H1 (cell line): Measurements from ENCODE around the gene ASPG. TPM values are rescaled to one million over a fixed set of nuclear protein-coding genes. Genes with fewer than 3 reads are reported as not detected.

ENCODE experiments used
- CTCF ChIA-PET: fragments of 300-600 bp; sonication (Branson Sonifier 250); formaldehyde crosslinking; loops from one replicate; lab custom pipeline; 2021; ENCODE audit not compliant: partially characterized antibody; lab: Charles Lee
- POLR2A ChIA-PET: fragments of 300-600 bp; sonication (Branson Sonifier 250); formaldehyde crosslinking; loops from one replicate; lab custom pipeline; 2021; ENCODE audit warnings: inconsistent platforms; ENCODE audit not compliant: partially characterized antibody; lab: Charles Lee
- DNase-seq, 2 experiments: peaks; one replicate each; pipeline versions ENCODE4 v3.0.0 to v3.0.0-alpha.2; 2010 to 2022; ENCODE audit warnings: low spot score in 2 of 2, low read depth in 1 of 2, mixed read lengths in 1 of 2
- FAIRE-seq: peaks from 2 replicates; lab custom pipeline; 2011; peaks lifted over from hg19 to GRCh38; lab: Jason Lieb, UNC
- H2AFZ ChIP-seq: 2 replicates; pipeline ENCODE4 v1.8.1; 2012; ENCODE audit warnings: low read length, inconsistent platforms
- H2AK5ac ChIP-seq: 2 replicates; pipeline ENCODE4 v1.6.1; 2013; ENCODE audit warnings: low read depth, low read length
- H2BK120ac ChIP-seq: replicated peaks from 2 replicates; pipeline ENCODE3; 2013; ENCODE audit warnings: low read depth, low read length, inconsistent platforms
- H2BK12ac ChIP-seq: 2 replicates; pipeline ENCODE4 v1.6.1; 2013; ENCODE audit warnings: low read depth, low read length
- H2BK15ac ChIP-seq: 2 replicates; pipeline ENCODE4 v1.6.1; 2013; ENCODE audit warnings: low read length
- H2BK20ac ChIP-seq: 2 replicates; pipeline ENCODE4 v1.6.1; 2013; ENCODE audit warnings: low read length
- H2BK5ac ChIP-seq: 2 replicates; pipeline ENCODE4 v1.6.1; 2013; ENCODE audit warnings: low read depth, low read length
- H3K14ac ChIP-seq: 2 replicates; pipeline ENCODE4 v1.6.1; 2013; ENCODE audit warnings: inconsistent platforms; ENCODE audit not compliant: insufficient read length
- H3K18ac ChIP-seq: 2 replicates; pipeline ENCODE4 v1.6.1; 2013; ENCODE audit warnings: low read length; ENCODE audit errors: extremely low read depth
- H3K23ac ChIP-seq: 2 replicates; pipeline ENCODE4 v1.6.1; 2013; ENCODE audit warnings: inconsistent platforms; ENCODE audit not compliant: insufficient read length
- H3K23me2 ChIP-seq: 2 replicates; pipeline ENCODE4 v1.6.1; 2013; ENCODE audit warnings: low read depth, low read length
- H3K27ac ChIP-seq: 2 replicates; pipeline ENCODE4 v1.6.1; 2011; ENCODE audit warnings: low read depth, low read length, inconsistent platforms
- H3K27me3 ChIP-seq, 4 experiments: replicated peaks in 1 of 4; 1 replicate in 1 of 4; 2 replicates in 3 of 4; pipeline versions ENCODE4 v1.6.1 to v1.8.1; 2011 to 2013; ENCODE audit warnings: low read length in 3 of 4, mild to moderate bottlenecking in 3 of 4, inconsistent platforms in 2 of 4, mixed read lengths in 2 of 4, moderate library complexity in 1 of 4; ENCODE audit not compliant: control insufficient read depth in 3 of 4, insufficient read depth in 3 of 4; ENCODE audit errors: extremely low read depth in 1 of 4
- H3K36me3 ChIP-seq, 4 experiments: 2 replicates each; pipeline versions ENCODE4 v1.6.1 to v1.8.1; 2011 to 2013; ENCODE audit warnings: mild to moderate bottlenecking in 4 of 4, low read length in 3 of 4, moderate library complexity in 2 of 4, control low read depth in 1 of 4, inconsistent platforms in 1 of 4; ENCODE audit not compliant: insufficient read depth in 4 of 4, control insufficient read depth in 2 of 4
- H3K4ac ChIP-seq: replicated peaks from 2 replicates; pipeline ENCODE3; 2013; ENCODE audit warnings: low read length, low read depth, mixed read lengths, inconsistent platforms; ENCODE audit not compliant: insufficient read length
- H3K4me1 ChIP-seq, 4 experiments: replicated peaks in 1 of 4; 1 replicate in 1 of 4; 2 replicates in 3 of 4; pipeline versions ENCODE4 v1.6.1 to v1.8.1; 2011 to 2013; ENCODE audit warnings: low read length in 3 of 4, inconsistent platforms in 2 of 4, mixed read lengths in 1 of 4; ENCODE audit not compliant: insufficient read depth in 4 of 4, control insufficient read depth in 3 of 4
- H3K4me2 ChIP-seq, 2 experiments: 2 replicates each; pipeline versions ENCODE4 v1.6.1 to v1.8.1; 2011 to 2013; ENCODE audit warnings: low read depth in 2 of 2, low read length in 2 of 2, control low read depth in 1 of 2, inconsistent platforms in 1 of 2, mild to moderate bottlenecking in 1 of 2; ENCODE audit not compliant: insufficient read depth in 1 of 2
- H3K4me3 ChIP-seq, 4 experiments: fragments of 200-600, 300-600 bp in 1 of 4; sonication (generic), shearing (Covaris generic), sonication (Bioruptor Twin) in 1 of 4; 2 replicates each; pipeline versions ENCODE4 v1.5.1 to v1.8.1; 2011 to 2016; ENCODE audit warnings: low read length in 4 of 4, low read depth in 3 of 4, control low read depth in 2 of 4, inconsistent platforms in 2 of 4, mild to moderate bottlenecking in 2 of 4, mixed read lengths in 1 of 4, moderate library complexity in 1 of 4; ENCODE audit not compliant: insufficient read depth in 2 of 4; ENCODE audit errors: extremely low read depth in 1 of 4
- H3K56ac ChIP-seq: replicated peaks from 2 replicates; pipeline ENCODE3; 2013; ENCODE audit warnings: low read depth, mild to moderate bottlenecking, mixed read lengths, low read length, inconsistent platforms; ENCODE audit not compliant: insufficient read length
- H3K79me1 ChIP-seq: 2 replicates; pipeline ENCODE4 v1.6.1; 2013; ENCODE audit warnings: low read depth, low read length, control low read depth
- H3K79me2 ChIP-seq, 2 experiments: 2 replicates each; pipeline versions ENCODE4 v1.6.1 to v1.8.1; 2012 to 2013; ENCODE audit warnings: low read length in 2 of 2, mild to moderate bottlenecking in 2 of 2, inconsistent platforms in 1 of 2; ENCODE audit not compliant: insufficient read depth in 2 of 2, control insufficient read depth in 1 of 2
- H3K9ac ChIP-seq, 4 experiments: replicated peaks in 1 of 4; 1 replicate in 1 of 4; 2 replicates in 3 of 4; pipeline versions ENCODE4 v1.6.1 to v1.8.1; 2011 to 2013; ENCODE audit warnings: low read depth in 3 of 4, low read length in 3 of 4, control low read depth in 2 of 4, mild to moderate bottlenecking in 2 of 4, moderate library complexity in 2 of 4, inconsistent platforms in 1 of 4; ENCODE audit errors: extremely low read depth in 1 of 4
- H3K9me3 ChIP-seq, 2 experiments: 2 replicates each; pipeline versions ENCODE4 v1.6.1 to v1.8.1; 2012 to 2013; ENCODE audit warnings: mild to moderate bottlenecking in 2 of 2, moderate library complexity in 2 of 2, control low read depth in 1 of 2, inconsistent platforms in 1 of 2, low read depth in 1 of 2, low read length in 1 of 2, mixed read lengths in 1 of 2; ENCODE audit not compliant: insufficient read depth in 2 of 2
- H4K20me1 ChIP-seq, 2 experiments: replicated peaks in 1 of 2; 2 replicates each; pipeline versions ENCODE3 to v1.8.1; 2011 to 2013; ENCODE audit warnings: inconsistent platforms in 2 of 2, low read length in 2 of 2, mild to moderate bottlenecking in 1 of 2; ENCODE audit not compliant: insufficient read depth in 2 of 2, control insufficient read depth in 1 of 2
- H4K5ac ChIP-seq: 2 replicates; pipeline ENCODE4 v1.6.1; 2013; ENCODE audit warnings: low read length, low read depth, mixed read lengths, inconsistent platforms; ENCODE audit not compliant: insufficient read length
- H4K8ac ChIP-seq: 2 replicates; pipeline ENCODE4 v1.8.0; 2013; ENCODE audit warnings: mild to moderate bottlenecking, moderate library complexity, low read length, inconsistent platforms; ENCODE audit not compliant: insufficient read depth; ENCODE audit errors: extremely low read depth
- H4K91ac ChIP-seq: replicated peaks from 2 replicates; pipeline ENCODE3; 2013; ENCODE audit warnings: low read length, mixed read lengths, inconsistent platforms; ENCODE audit not compliant: insufficient read length
- HDAC2 ChIP-seq, 2 experiments: fragments of 300-600 bp in 1 of 2; sonication (generic) in 1 of 2; IDR thresholded peaks; 2 replicates each; pipeline ENCODE4 v1.6.1; 2011 to 2012; ENCODE audit warnings: low read depth in 2 of 2, low read length in 2 of 2, mild to moderate bottlenecking in 2 of 2, moderate library complexity in 2 of 2, borderline replicate concordance in 1 of 2, inconsistent platforms in 1 of 2
- POLR2A ChIP-seq, 2 experiments: IDR thresholded peaks; 1 replicate in 1 of 2; 2 replicates in 1 of 2; pipeline ENCODE4 v1.6.1; 2011; ENCODE audit warnings: low read depth in 2 of 2, low read length in 2 of 2, mild to moderate bottlenecking in 2 of 2; ENCODE audit errors: control extremely low read depth in 1 of 2
- WGBS, 2 experiments: shearing (Covaris generic) in 1 of 2; methylation state at CpG; one replicate each; pipeline versions ENCODE4 v1.1.6 to v1.1.7; 2013 to 2015; ENCODE audit warnings: low lambda C conversion rate in 2 of 2, mixed read lengths in 2 of 2, inconsistent platforms in 1 of 2, low coverage in 1 of 2, missing lambda C conversion rate in 1 of 2; ENCODE audit not compliant: insufficient replicate concordance in 2 of 2, insufficient coverage in 1 of 2, insufficient read length in 1 of 2; ENCODE audit errors: extremely low coverage in 1 of 2, missing lambda C conversion rate in 1 of 2; 5-methylcytosine and 5-hydroxymethylcytosine counted together
- polyA plus RNA-seq, 7 experiments: library from polyadenylated mRNA; depleted of rRNA in 3 of 7; stranded (reverse) in 5 of 7; unstranded in 2 of 7; fragments of >200 nt in 5 of 7; fragments of 200-250 nt in 2 of 7; gene quantifications; 1 replicate in 5 of 7; 2 replicates in 1 of 7; 4 replicates in 1 of 7; pipeline versions ENCODE4 v1.2.1 to v1.2.3, GENCODE V29; 2011 to 2013; ENCODE audit warnings: missing spikeins in 2 of 7, mixed read lengths in 2 of 7
- total RNA-seq: library from RNA; stranded (reverse); fragmentation: NEBNext Ultra II Directional; extraction: Animal tissue kit (Norgen Biotek cat#: 25700); gene quantifications from 2 replicates; pipeline ENCODE4 v1.2.1, GENCODE V29; 2021

Gene ASPG
- total and polyA plus RNA-seq, 2 of the 8 experiments (the other 6 are each of a cell fraction or from before 2014, with no cell fraction given), result 0.34 to 0.59 TPM

- Histone ChIP-seq H4K91ac (no peak overlapping the region), H2AK5ac (no peak overlapping the region), H3K4me2 (no peak overlapping the region), H3K27ac (no peak overlapping the region), H3K4ac (no peak overlapping the region), H4K5ac (no peak overlapping the region), H4K8ac (no peak overlapping the region), H3K4me3 (no peak overlapping the region), H3K4me1 (peaks cover 0 to 24% (median 18%) of the 10 kb centered on the region in 4 experiments; a peak in 6 of 7 replicates), H2BK15ac (no peak overlapping the region), H4K20me1 (peaks cover 4 to 8% of the 10 kb centered on the region in 2 experiments), H3K27me3 (peaks cover 21 to 34% (median 27%) of the 10 kb centered on the region in 4 experiments), H3K79me2 (no peaks in the 10 kb centered on the region), H3K9ac (no peak overlapping the region), H3K36me3 (no peaks in the 10 kb centered on the region), H3K18ac (no peak overlapping the region), H3K23ac (no peak overlapping the region), H3K23me2 (peaks cover 21% of the 10 kb centered on the region), H3K14ac (no peak overlapping the region), H2AFZ (no peak overlapping the region), H3K56ac (no peak overlapping the region), H3K79me1 (no peaks in the 10 kb centered on the region), H3K9me3 (peaks cover 0 to 9% of the 10 kb centered on the region in 2 experiments; a peak in 1 of 4 replicates), H2BK20ac (no peak overlapping the region), H2BK5ac (no peak overlapping the region), H2BK12ac (no peak overlapping the region), H2BK120ac (no peak overlapping the region)
- ChIA-PET CTCF (interaction anchor here (0.6 to 7.4 kb wide), 10 partner anchors 11 to 542 kb away, joined by 3 to 76 read pairs (median 4); no protein-coding TSS in a partner anchor), POLR2A (no interaction called here)
- TF ChIP-seq POLR2A (IDR thresholded peaks at IDR 0.05; ENCODE audit: control extremely low read depth in 1 of 2, low read depth in 2 of 2, low read length in 2 of 2) (no peak), HDAC2 (IDR thresholded peaks at IDR 0.05; ENCODE audit: borderline replicate concordance in 1 of 2, low read depth in 2 of 2, low read length in 2 of 2) (0 out of 4 replicates have a peak, but pooled peaks of 1 of the 2 experiments have one; percentile 20)
- 80% methylated on average over 6 of the region's 7 CpGs; no CpG with 5 or more reads in 1 of the 2 experiments for WGBS, 2 experiments
- FAIRE-seq (no peak), DNase-seq (peak in 1 of 2 experiments; percentile 75)
Observed at GRCh38 chr14:104132981-104133380, 47.5 kb downstream of the ASPG start.
